SJSA1 (cell line): ENCODE results near the gene MYH16. TPM values are rescaled to one million over a fixed set of nuclear protein-coding genes. Genes with fewer than 3 reads are reported as not detected.
"Not testable (repeated sequence)": the region's sequence is repeated elsewhere in the genome, so short reads cannot be mapped to it uniquely, and the experiment has no call there.

ENCODE experiments used
- DNase-seq, 2 experiments: peaks; one replicate each; pipeline ENCODE4 v3.0.0-alpha.2; 2015 to 2020; ENCODE audit warnings: low spot score in 2 of 2, low read depth in 1 of 2
- H3K27ac ChIP-seq: fragments of 250-450 bp; sonication (Bioruptor Pico); 2 replicates; pipeline ENCODE4 v1.5.1; 2020; ENCODE audit warnings: mild to moderate bottlenecking, moderate library complexity
- H3K27me3 ChIP-seq: fragments of 250-450 bp; sonication (Bioruptor Pico); replicated peaks from 2 replicates; pipeline ENCODE4 v1.5.1; 2020; ENCODE audit warnings: mild to moderate bottlenecking, moderate library complexity
- H3K36me3 ChIP-seq: fragments of 250-450 bp; sonication (Bioruptor Pico); 2 replicates; pipeline ENCODE4 v1.5.1; 2020; ENCODE audit warnings: mild to moderate bottlenecking
- H3K4me1 ChIP-seq: fragments of 250-450 bp; sonication (Bioruptor Pico); replicated peaks from 2 replicates; pipeline ENCODE4 v1.6.1; 2021; ENCODE audit warnings: mild to moderate bottlenecking
- H3K4me3 ChIP-seq: fragments of 250-450 bp; sonication (Bioruptor Pico); 2 replicates; pipeline ENCODE4 v1.5.1; 2020; ENCODE audit warnings: mild to moderate bottlenecking
- H3K9me3 ChIP-seq: fragments of 250-450 bp; sonication (Bioruptor Pico); replicated peaks from 2 replicates; pipeline ENCODE4 v1.5.1; 2020; ENCODE audit warnings: mild to moderate bottlenecking
- total RNA-seq: library from RNA; depleted of rRNA; stranded (reverse); fragments of >200 nt; shearing (Covaris generic); gene quantifications from 2 replicates; pipeline ENCODE4 v1.2.3, GENCODE V29; 2014

The MYH16 gene
- total RNA-seq, 1 experiment from 2014 or later = not detected

GRCh38 chr7:99267841-99268576, 4.6 kb upstream of the MYH16 start:
- peaks cover 5% of the 10 kb centered on the region for H3K4me1 ChIP-seq
- no peak for DNase-seq
- H3K9me3 ChIP-seq = no peaks in the 10 kb centered on the region

GRCh38 chr7:99268577-99268908, 4.1 kb upstream of the MYH16 start:
- no peak for DNase-seq
- no peaks in the 10 kb centered on the region for H3K27me3 ChIP-seq
- no peak overlapping the region for H3K27ac ChIP-seq
- no peak overlapping the region for H3K4me3 ChIP-seq
- H3K36me3 ChIP-seq = no peaks in the 10 kb centered on the region
- no peaks in the 10 kb centered on the region for H3K9me3 ChIP-seq
- peaks cover 5% of the 10 kb centered on the region for H3K4me1 ChIP-seq

More at GRCh38 chr7:99267841-99268576, 4.6 kb upstream of the MYH16 start:
- H3K27ac ChIP-seq = no peak overlapping the region
- H3K36me3 ChIP-seq = no peaks in the 10 kb centered on the region
- H3K4me3 ChIP-seq = no peak overlapping the region
- no peaks in the 10 kb centered on the region for H3K27me3 ChIP-seq

- DNase-seq = no peak
- peaks cover 12% of the 10 kb centered on the region for H3K4me1 ChIP-seq
- no peak overlapping the region for H3K4me3 ChIP-seq
- H3K27ac ChIP-seq = no peak overlapping the region
- H3K9me3 ChIP-seq = no peaks in the 10 kb centered on the region
- no peaks in the 10 kb centered on the region for H3K36me3 ChIP-seq
- H3K27me3 ChIP-seq = no peaks in the 10 kb centered on the region
Observed at GRCh38 chr7:99270702-99271101, 1.9 kb upstream of the MYH16 start.

- not testable (repeated sequence) for DNase-seq, H3K36me3 ChIP-seq, H3K27me3 ChIP-seq, H3K4me3 ChIP-seq, H3K4me1 ChIP-seq, H3K9me3 ChIP-seq, H3K27ac ChIP-seq
Observed at GRCh38 chr7:99273561-99273960, 922 bp downstream of the MYH16 start.

GRCh38 chr7:99274908-99275307, 2.3 kb downstream of the MYH16 start:
- DNase-seq, H3K27me3 ChIP-seq: not testable (repeated sequence)

GRCh38 chr7:99275496-99275895, 2.9 kb downstream of the MYH16 start:
- Histone ChIP-seq H3K27me3 (no peaks in the 10 kb centered on the region), H3K9me3 (no peaks in the 10 kb centered on the region), H3K27ac (no peak overlapping the region), H3K36me3 (no peaks in the 10 kb centered on the region), H3K4me1 (peaks cover 8% of the 10 kb centered on the region), H3K4me3 (no peak overlapping the region)
- DNase-seq = no peak

More at GRCh38 chr7:99274908-99275307, 2.3 kb downstream of the MYH16 start:
- not testable (repeated sequence) for H3K9me3 ChIP-seq, H3K27ac ChIP-seq, H3K4me1 ChIP-seq, H3K36me3 ChIP-seq, H3K4me3 ChIP-seq

GRCh38 chr7:99278180-99278579, 5.5 kb downstream of the MYH16 start:
- no peak overlapping the region for H3K4me3 ChIP-seq
- no peaks in the 10 kb centered on the region for H3K9me3 ChIP-seq
- H3K36me3 ChIP-seq = no peaks in the 10 kb centered on the region
- H3K27ac ChIP-seq = no peak overlapping the region
- no peak for DNase-seq
- H3K27me3 ChIP-seq = no peaks in the 10 kb centered on the region
- H3K4me1 ChIP-seq = peaks cover 8% of the 10 kb centered on the region

- DNase-seq, H3K9me3 ChIP-seq, H3K27me3 ChIP-seq, H3K27ac ChIP-seq, H3K4me3 ChIP-seq, H3K4me1 ChIP-seq, H3K36me3 ChIP-seq: not testable (repeated sequence)
Observed at GRCh38 chr7:99284165-99284564, 11.5 kb downstream of the MYH16 start.

GRCh38 chr7:99287779-99288534, 15.3 kb downstream of the MYH16 start:
- no peak overlapping the region for H3K4me3 ChIP-seq
- H3K36me3 ChIP-seq = no peaks in the 10 kb centered on the region
- H3K9me3 ChIP-seq = no peaks in the 10 kb centered on the region
- no peak for DNase-seq
- H3K27ac ChIP-seq = no peak overlapping the region
- H3K27me3 ChIP-seq = no peaks in the 10 kb centered on the region
- H3K4me1 ChIP-seq = no peaks in the 10 kb centered on the region

- Histone ChIP-seq H3K27me3 (no peaks in the 10 kb centered on the region), H3K36me3 (no peaks in the 10 kb centered on the region), H3K9me3 (no peaks in the 10 kb centered on the region), H3K4me3 (no peak overlapping the region), H3K27ac (no peak overlapping the region), H3K4me1 (no peaks in the 10 kb centered on the region)
- no peak for DNase-seq
Observed at GRCh38 chr7:99289185-99289584, 16.5 kb downstream of the MYH16 start.

GRCh38 chr7:99290148-99290547, 17.5 kb downstream of the MYH16 start:
- not testable (repeated sequence) for H3K27me3 ChIP-seq, H3K4me3 ChIP-seq, H3K9me3 ChIP-seq, H3K4me1 ChIP-seq, H3K36me3 ChIP-seq, DNase-seq, H3K27ac ChIP-seq

- Histone ChIP-seq H3K4me1 (no peaks in the 10 kb centered on the region), H3K9me3 (no peaks in the 10 kb centered on the region), H3K4me3 (no peak overlapping the region), H3K36me3 (no peaks in the 10 kb centered on the region), H3K27ac (no peak overlapping the region), H3K27me3 (no peaks in the 10 kb centered on the region)
- no peak for DNase-seq
Observed at GRCh38 chr7:99290980-99291607, 18.5 kb downstream of the MYH16 start.

- Histone ChIP-seq H3K36me3 (no peaks in the 10 kb centered on the region), H3K27me3 (no peaks in the 10 kb centered on the region), H3K4me3 (no peak overlapping the region), H3K9me3 (no peaks in the 10 kb centered on the region), H3K27ac (no peak overlapping the region), H3K4me1 (no peaks in the 10 kb centered on the region)
- no peak for DNase-seq
Observed at GRCh38 chr7:99292127-99292526, 19.5 kb downstream of the MYH16 start.

GRCh38 chr7:99293167-99293566, 20.5 kb downstream of the MYH16 start:
- no peaks in the 10 kb centered on the region for H3K36me3 ChIP-seq
- no peak overlapping the region for H3K4me3 ChIP-seq
- H3K9me3 ChIP-seq = no peaks in the 10 kb centered on the region
- no peaks in the 10 kb centered on the region for H3K4me1 ChIP-seq
- H3K27me3 ChIP-seq = no peaks in the 10 kb centered on the region
- DNase-seq = no peak
- no peak overlapping the region for H3K27ac ChIP-seq
